Measurements from ENCODE around the gene RTP4. TPM values are rescaled to one million over a fixed set of nuclear protein-coding genes. Genes with fewer than 3 reads are reported as not detected.

RTP4 gene
- total and polyA plus RNA-seq, 9 of the 15 experiments (the other 6 are each of a cell fraction or from before 2014, with no cell fraction given), result 0.06 to 0.17 TPM; not detected in 7

- H3K36me3 ChIP-seq (ENCODE audit: control insufficient read depth, insufficient read depth, low read length), result no peaks in the 10 kb centered on the region
- WGBS (ENCODE audit: insufficient coverage, low coverage, missing lambda C conversion rate), result 0% methylated on average over 1 of the region's 1 CpG
- H3K4me3 ChIP-seq, result no peak overlapping the region
- H3K9me3 ChIP-seq (replicated peaks; ENCODE audit: control insufficient read depth, insufficient read depth, low read depth, low read length), result no peaks in the 10 kb centered on the region
- H3K27ac ChIP-seq (ENCODE audit: extremely low read depth, low read depth, low read length), result no peak overlapping the region
- intact Hi-C loops (cut with micrococcal nuclease), result no loop called here
- no peak for TF ChIP-seq FOS (IDR thresholded peaks at IDR 0.05; ENCODE audit: extremely low read depth, insufficient read length)
- ATAC-seq, result no peak
- ChIA-PET CTCF (ENCODE audit: low intra/inter-chr PET ratio) (no interaction called here), POLR2A (no interaction called here)
- H3K9ac ChIP-seq (ENCODE audit: insufficient read depth in 1 of 2, low read depth in 2 of 2, low read length in 2 of 2), result no peak overlapping the region
- no peak overlapping the region for H3K4me2 ChIP-seq (ENCODE audit: insufficient read depth, low read length)
- no TSS peak for BruUV-seq (replicated peaks)
- H3K4me1 ChIP-seq (replicated peaks in 1 of 2; ENCODE audit: control insufficient read depth in 2 of 2, insufficient read depth in 2 of 2, low read length in 2 of 2), result no peaks in the 10 kb centered on the region
- H3K79me2 ChIP-seq (ENCODE audit: control insufficient read depth, insufficient read depth, low read length), result no peaks in the 10 kb centered on the region
- in situ Hi-C loops (cut with MboI), result no loop called here
- DNase-seq (ENCODE audit: extremely low read depth in 1 of 4, low spot score in 3 of 4), result no peak
- no peaks in the 10 kb centered on the region for H4K20me1 ChIP-seq (replicated peaks; ENCODE audit: control insufficient read depth, insufficient read depth, low read length)
- H3K27me3 ChIP-seq (ENCODE audit: control insufficient read depth in 2 of 2, insufficient read depth in 2 of 2, low read length in 2 of 2), result 0 out of 5 replicates have a peak, but pooled peaks cover 0 to 6% of the 10 kb centered on the region in 2 experiments
- FAIRE-seq, result no peak
- H3K9me1 ChIP-seq (ENCODE audit: control insufficient read depth, insufficient read depth, low read length), result no peaks in the 10 kb centered on the region
- H2AFZ ChIP-seq (ENCODE audit: low read depth, low read length), result no peak overlapping the region
Measured at GRCh38 chr3:187358068-187358467, 10.1 kb upstream of the RTP4 start.

- Histone ChIP-seq H3K9me1 (ENCODE audit: control insufficient read depth, insufficient read depth, low read length) (no peaks in the 10 kb centered on the region), H3K27me3 (ENCODE audit: control insufficient read depth in 2 of 2, insufficient read depth in 2 of 2, low read length in 2 of 2) (peaks cover 0 to 8% of the 10 kb centered on the region in 2 experiments; a peak in 1 of 5 replicates), H3K79me2 (ENCODE audit: control insufficient read depth, insufficient read depth, low read length) (no peaks in the 10 kb centered on the region), H4K20me1 (replicated peaks; ENCODE audit: control insufficient read depth, insufficient read depth, low read length) (no peaks in the 10 kb centered on the region), H3K9ac (ENCODE audit: insufficient read depth in 1 of 2, low read depth in 2 of 2, low read length in 2 of 2) (no peak overlapping the region), H3K27ac (ENCODE audit: extremely low read depth, low read depth, low read length) (no peak overlapping the region), H2AFZ (ENCODE audit: low read depth, low read length) (no peak overlapping the region), H3K9me3 (replicated peaks; ENCODE audit: control insufficient read depth, insufficient read depth, low read depth, low read length) (no peaks in the 10 kb centered on the region), H3K4me3 (no peak overlapping the region), H3K4me1 (replicated peaks in 1 of 2; ENCODE audit: control insufficient read depth in 2 of 2, insufficient read depth in 2 of 2, low read length in 2 of 2) (no peaks in the 10 kb centered on the region), H3K4me2 (ENCODE audit: insufficient read depth, low read length) (no peak overlapping the region), H3K36me3 (ENCODE audit: control insufficient read depth, insufficient read depth, low read length) (no peaks in the 10 kb centered on the region)
- intact Hi-C loops (cut with micrococcal nuclease) (no loop called here), in situ Hi-C loops (cut with MboI) (no loop called here)
- DNase-seq (ENCODE audit: extremely low read depth in 1 of 4, low spot score in 3 of 4) (no peak), FAIRE-seq (no peak), ATAC-seq (no peak)
- ChIA-PET POLR2A (interaction anchor here (0.5 kb wide), 1 partner anchor 159 kb away, joined by 3 read pairs; no protein-coding TSS in a partner anchor), CTCF (ENCODE audit: low intra/inter-chr PET ratio) (no interaction called here)
- TF ChIP-seq CREM (IDR thresholded peaks at IDR 0.05; ENCODE audit: low read depth) (no peak), ARID3A (IDR thresholded peaks at IDR 0.05; ENCODE audit: borderline replicate concordance, low read depth, low read length) (no peak)
- no TSS peak for BruUV-seq (replicated peaks)
- 0% methylated on average over 7 of the region's 7 CpGs for WGBS (ENCODE audit: insufficient coverage, low coverage, missing lambda C conversion rate)
Measured at GRCh38 chr3:187359798-187360486, 8.2 kb upstream of the RTP4 start.
